ENCODE measurements around the gene MAP2K1.

GRCh38 chr15:66409565-66410108 is 22.9 kb downstream of the MAP2K1 start:
- no peak for TF ChIP-seq CTCF (IDR thresholded peaks at IDR 0.05)
- TF ChIP-seq ZFX (IDR thresholded peaks at IDR 0.05; ENCODE audit: borderline replicate concordance), result no peak

Measured in 22Rv1 (cell line).